ENCODE results near the gene TACR3.
"Not testable (repeated sequence)": the region's sequence is repeated elsewhere in the genome, so short reads cannot be mapped to it uniquely, and the experiment has no call there.

Gene TACR3

DNA sequence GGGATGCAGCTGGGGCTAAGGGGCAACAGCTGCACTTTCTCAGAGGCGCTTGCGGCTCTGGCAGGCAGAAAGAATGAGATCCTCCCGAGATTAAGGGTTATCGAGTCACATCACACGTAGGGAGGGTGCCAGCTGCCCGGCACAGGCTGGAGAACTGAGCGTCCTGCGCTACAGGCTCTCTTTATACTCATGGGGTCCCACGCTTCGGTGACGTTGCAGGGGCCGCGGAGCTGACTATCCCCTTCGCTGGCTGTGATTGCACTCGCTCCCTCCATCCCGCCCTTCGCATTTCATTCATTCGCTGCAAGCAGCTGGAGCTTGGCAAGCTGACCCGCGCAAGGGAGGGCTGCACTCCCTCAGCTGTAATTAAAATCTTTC lies at the start of gene TACR3:
TACR3 (minus strand) TSS at position 156 of the 378 bp plus-strand sequence. CDS start 310 bp downstream, outside the sequence.
- DNase-seq: no peak

DNA sequence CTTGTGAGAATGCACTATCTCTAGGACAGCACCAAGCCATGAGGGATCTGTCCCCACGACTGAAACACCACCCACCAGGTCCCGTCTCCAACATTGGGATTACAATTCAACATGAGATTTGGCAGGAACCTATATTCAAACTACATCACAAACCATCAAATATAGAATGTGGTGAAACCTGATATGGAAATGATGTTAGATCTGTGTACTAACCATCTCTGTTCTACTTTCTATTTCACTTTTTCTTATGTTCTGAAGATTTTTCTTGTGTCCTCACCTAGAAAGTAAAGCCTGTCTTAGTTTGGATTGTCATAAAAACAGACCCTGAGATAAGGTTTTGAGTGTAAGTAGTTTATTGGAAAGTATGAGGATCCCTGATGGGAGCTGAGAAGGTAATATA lies 37.8 kb upstream of the TACR3 start:
- no peak for DNase-seq

DNA sequence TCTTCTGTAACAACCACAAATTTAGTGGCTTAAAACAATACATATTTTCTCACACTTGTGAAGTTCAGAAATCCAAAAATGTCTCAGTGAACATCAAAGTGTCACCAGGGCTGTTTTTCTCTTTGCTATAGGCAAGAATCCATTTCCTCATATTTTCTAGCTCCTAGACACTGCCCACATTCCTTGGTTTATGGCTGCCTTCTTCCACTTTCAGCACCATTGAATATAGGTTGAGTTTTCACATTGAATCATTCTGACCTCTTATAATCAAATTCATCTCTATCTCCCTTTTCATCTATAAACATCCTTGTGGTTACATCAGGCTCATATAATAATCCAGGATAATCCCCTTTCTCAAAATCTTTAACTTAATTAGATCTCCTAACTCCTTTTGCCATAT lies 37.0 kb upstream of the TACR3 start:
- no peak for DNase-seq

- peak; percentile 62 for DNase-seq
Observed at GRCh38 chr4:103754844-103755243, 35.1 kb upstream of the TACR3 start.

GRCh38 chr4:103753868-103754653 lies 34.3 kb upstream of the TACR3 start:
- DNase-seq: no peak

DNA sequence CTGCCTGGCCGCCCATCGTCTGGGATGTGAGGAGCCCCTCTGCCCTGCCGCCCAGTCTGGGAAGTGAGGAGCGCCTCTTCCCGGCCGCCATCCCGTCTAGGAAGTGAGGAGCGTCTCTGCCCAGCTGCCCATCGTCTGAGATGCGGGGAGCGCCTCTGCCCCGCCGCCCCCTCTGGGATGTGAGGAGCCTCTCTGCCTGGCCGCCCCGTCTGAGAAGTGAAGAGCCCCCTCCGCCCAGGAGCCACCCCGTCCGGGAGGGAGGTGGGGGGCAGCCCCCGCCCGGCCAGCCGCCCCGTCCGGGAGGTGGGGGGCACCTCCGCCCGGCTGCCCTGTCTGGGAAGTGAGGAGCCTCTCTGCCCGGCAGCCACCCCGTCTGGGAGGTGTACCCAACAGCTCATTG lies 3.4 kb upstream of the TACR3 start:
- not testable (repeated sequence) for DNase-seq

DNA sequence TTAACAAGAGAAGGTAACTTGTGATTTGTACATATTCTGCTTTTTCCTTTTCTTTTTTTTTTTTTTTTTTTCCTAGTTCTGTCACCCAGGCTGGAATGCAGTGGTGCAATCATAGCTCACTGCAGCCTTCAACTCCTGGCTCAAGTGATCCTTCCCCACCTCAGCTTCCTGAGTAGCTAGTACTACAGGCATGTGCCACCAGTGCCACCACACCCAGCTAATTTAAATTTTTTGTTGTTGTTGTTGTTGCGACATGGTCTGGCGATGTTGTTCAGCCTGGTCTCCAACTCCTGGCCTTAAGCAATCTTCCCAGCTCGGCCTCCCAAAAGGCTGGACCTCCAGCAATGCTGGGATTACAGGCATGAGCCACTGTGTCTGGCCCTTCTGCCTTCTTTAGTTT lies 1.5 kb upstream of the TACR3 start:
- DNase-seq: no peak

- no peak for DNase-seq
Observed at GRCh38 chr4:103720661-103721060, 876 bp upstream of the TACR3 start.

- no peak for DNase-seq
Observed at GRCh38 chr4:103719105-103719829, 518 bp downstream of the TACR3 start.

DNA sequence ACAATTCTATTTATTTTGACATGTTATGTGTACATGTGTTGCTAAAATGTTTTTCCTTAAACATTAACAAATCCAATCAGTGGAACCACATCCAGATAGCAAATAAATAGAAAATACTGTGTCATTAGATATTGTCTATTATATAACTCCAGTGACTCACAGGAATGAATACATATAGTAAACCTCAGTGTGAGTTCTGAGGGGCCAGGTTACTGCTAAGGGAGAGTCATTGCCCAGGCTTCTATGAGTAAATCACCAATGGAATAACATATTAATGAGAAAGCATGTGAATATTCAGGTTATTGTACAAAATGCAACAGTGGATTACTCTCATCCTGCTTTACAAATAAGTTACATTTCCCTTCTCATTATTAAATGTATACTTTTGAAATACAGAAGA lies 27.2 kb downstream of the TACR3 start:
- no peak for DNase-seq

- no peak for DNase-seq
Observed at GRCh38 chr4:103673983-103674382, 45.8 kb downstream of the TACR3 start.

- not testable (repeated sequence) for DNase-seq
Observed at GRCh38 chr4:103666764-103667163, 53.0 kb downstream of the TACR3 start.

- DNase-seq: no peak
Observed at GRCh38 chr4:103664436-103665075, 55.2 kb downstream of the TACR3 start.

GRCh38 chr4:103648541-103648940 lies 71.2 kb downstream of the TACR3 start:
- no peak for DNase-seq

DNA sequence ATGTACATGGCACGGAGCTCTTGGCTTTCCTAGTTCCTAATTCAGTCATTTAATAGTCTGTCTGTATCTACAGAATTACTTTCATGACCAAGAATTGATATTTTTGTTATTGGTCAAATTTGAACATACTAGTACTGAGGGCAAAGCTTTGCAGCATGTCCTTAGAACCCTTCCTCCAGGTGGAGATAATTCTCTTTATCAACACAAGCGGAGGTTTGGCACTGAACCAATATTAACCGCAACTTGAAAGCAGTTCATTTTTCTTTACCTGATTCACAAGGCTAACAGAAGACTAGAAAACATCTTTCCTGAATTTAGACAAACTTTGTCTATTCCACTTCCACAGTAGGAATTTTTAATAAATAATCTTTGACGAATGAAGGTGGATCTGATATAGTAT lies 73.8 kb downstream of the TACR3 start:
- DNase-seq: no peak

DNA sequence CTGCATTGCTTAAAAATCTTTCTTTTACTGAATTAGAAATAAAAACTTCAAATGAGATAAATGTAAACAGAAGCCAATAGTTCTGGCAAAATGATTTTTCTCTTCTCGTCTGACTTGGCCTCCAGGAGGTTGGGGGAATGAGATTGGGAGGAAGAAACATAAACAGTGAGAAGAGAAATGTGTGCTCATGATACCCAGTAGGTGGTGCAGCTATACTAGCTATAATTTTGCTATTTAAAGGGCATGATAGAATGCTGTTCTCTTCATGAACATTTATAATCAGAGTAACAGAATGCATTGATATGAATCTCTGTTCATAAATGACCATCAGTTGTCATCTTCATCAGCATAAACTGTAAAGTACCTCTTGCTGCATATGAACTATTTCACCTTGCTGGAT lies 85.5 kb downstream of the TACR3 start:
- no peak for DNase-seq

DNA sequence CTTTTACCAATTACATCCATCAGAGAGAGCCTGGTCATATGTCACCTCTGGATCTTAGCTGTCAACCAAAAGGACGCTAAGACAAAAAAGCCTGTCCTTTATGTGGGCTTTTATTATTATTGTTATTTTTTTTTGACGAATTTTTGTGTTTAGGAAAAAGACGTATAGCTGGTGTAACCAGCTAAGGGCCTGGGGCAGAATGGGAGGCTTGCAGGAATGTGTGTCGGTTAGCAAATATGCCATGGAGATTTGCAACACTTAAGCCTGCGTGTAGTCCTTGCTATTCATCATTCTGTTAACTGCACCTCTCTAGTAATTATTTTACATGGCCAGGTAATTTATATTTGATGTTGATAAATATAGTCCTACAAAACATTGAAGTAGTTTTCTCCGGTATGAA lies 93.5 kb downstream of the TACR3 start:
- DNase-seq: no peak

GRCh38 chr4:103591841-103592240 lies 127.9 kb downstream of the TACR3 start:
- DNase-seq: no peak

GRCh38 chr4:103567591-103567990 lies 152.2 kb downstream of the TACR3 start:
- no peak for DNase-seq

DNA sequence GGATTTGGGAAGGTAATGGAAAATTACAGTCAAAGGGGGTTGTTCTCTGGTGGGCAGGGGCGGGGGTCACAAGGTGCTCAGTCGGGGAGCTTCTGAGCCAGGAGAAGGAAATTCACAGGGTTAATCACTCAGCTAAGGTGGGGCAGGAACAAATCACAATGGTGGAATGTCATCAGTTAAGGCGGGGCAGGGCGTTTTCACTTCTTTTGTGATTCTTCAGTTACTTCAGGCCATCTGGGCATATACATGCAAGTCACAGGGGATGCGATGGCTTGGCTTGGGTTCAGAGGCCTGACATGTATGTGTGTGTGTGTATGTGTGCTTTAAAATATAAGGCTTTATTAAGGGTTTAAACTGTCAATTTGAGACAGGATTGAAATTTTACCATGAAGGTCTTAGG lies 160.6 kb downstream of the TACR3 start:
- DNase-seq: not testable (repeated sequence)
